HEK293 (cell line): ENCODE measurements around the gene INPP4B.

ENCODE experiments used
- CTCF ChIA-PET: fragments of 350-600 bp; formaldehyde crosslinking; extraction: SDS; loops from one replicate; lab custom pipeline; 2021; ENCODE audit warnings: antibody characterized with exemption; lab: Yijun Ruan, JAX
- POLR2A ChIA-PET: fragments of 300-600 bp; formaldehyde crosslinking; extraction: SDS; loops from one replicate; lab custom pipeline; 2020; ENCODE audit warnings: antibody characterized with exemption, inconsistent platforms; lab: Yijun Ruan, JAX
- H3K27ac ChIP-seq: fragments of 200-500 bp; sonication (Bioruptor generic); 2 replicates; pipeline ENCODE4 v1.5.1; 2014; ENCODE audit warnings: low read depth, low read length, control low read depth, inconsistent platforms; ENCODE audit errors: extremely low read depth
- H3K36me3 ChIP-seq, 2 experiments: fragments of 200-500 bp in 1 of 2; sonication (Bioruptor generic) in 1 of 2; 1 replicate in 1 of 2; 2 replicates in 1 of 2; pipeline ENCODE4 v1.5.1; 2014 to 2017; ENCODE audit warnings: inconsistent platforms in 2 of 2, low read length in 2 of 2; ENCODE audit not compliant: control insufficient read depth in 2 of 2, insufficient read depth in 1 of 2
- H3K4me1 ChIP-seq: fragments of 200-500 bp; sonication (Bioruptor generic); 2 replicates; pipeline ENCODE4 v1.5.1; 2014; ENCODE audit warnings: mild to moderate bottlenecking, low read length, inconsistent platforms; ENCODE audit not compliant: control insufficient read depth, insufficient read depth
- H3K4me3 ChIP-seq: 2 replicates; pipeline ENCODE4 v1.5.1; 2011; ENCODE audit warnings: low read depth, mild to moderate bottlenecking, control low read depth, low read length, moderate library complexity
- H3K9me3 ChIP-seq: fragments of 200-500 bp; sonication (Bioruptor generic); 2 replicates; pipeline ENCODE4 v1.5.1; 2014; ENCODE audit warnings: low read depth, low read length, inconsistent platforms; ENCODE audit not compliant: control insufficient read depth, insufficient read depth
- MEIS1 ChIP-seq: sonication (generic); formaldehyde crosslinking; IDR thresholded peaks from 2 replicates; pipeline ENCODE4 v1.8.1; 2022; ENCODE audit warnings: missing genetic modification reagents, mild to moderate bottlenecking, borderline replicate concordance
- MZF1 ChIP-seq: fragments of 450-650 bp; formaldehyde crosslinking; IDR thresholded peaks from 2 replicates; pipeline ENCODE4 v1.5.1; 2017; ENCODE audit warnings: missing biosample characterization, missing genetic modification characterization, borderline replicate concordance
- OVOL3 ChIP-seq: fragments of 450-650 bp; formaldehyde crosslinking; IDR thresholded peaks from 2 replicates; pipeline ENCODE4 v1.5.1; 2016; ENCODE audit warnings: missing biosample characterization, missing genetic modification characterization
- YY1 ChIP-seq: fragments of 450-650 bp; formaldehyde crosslinking; IDR thresholded peaks from 2 replicates; pipeline ENCODE4 v1.5.1; 2018; ENCODE audit warnings: missing biosample characterization, missing genetic modification characterization
- ZFP3 ChIP-seq: fragments of 450-650 bp; formaldehyde crosslinking; IDR thresholded peaks from 2 replicates; pipeline ENCODE4 v1.5.1; 2016; ENCODE audit warnings: low read depth, missing biosample characterization, missing genetic modification characterization
- ZFP37 ChIP-seq: fragments of 450-650 bp; formaldehyde crosslinking; IDR thresholded peaks from 2 replicates; pipeline ENCODE4 v1.5.1; 2016; ENCODE audit warnings: missing biosample characterization, missing genetic modification characterization
- ZNF169 ChIP-seq: fragments of 450-650 bp; formaldehyde crosslinking; IDR thresholded peaks from 2 replicates; pipeline ENCODE4 v1.5.1; 2016; ENCODE audit warnings: missing biosample characterization, missing genetic modification characterization
- ZNF184 ChIP-seq: fragments of 450-650 bp; IDR thresholded peaks from 2 replicates; pipeline ENCODE4 v1.5.1; 2018; ENCODE audit warnings: missing biosample characterization, mild to moderate bottlenecking, missing genetic modification characterization
- ZNF292 ChIP-seq: fragments of 450-650 bp; formaldehyde crosslinking; IDR thresholded peaks from 2 replicates; pipeline ENCODE4 v1.5.1; 2016; ENCODE audit warnings: low read depth, missing biosample characterization, missing genetic modification characterization, borderline replicate concordance
- ZNF350 ChIP-seq: fragments of 450-650 bp; formaldehyde crosslinking; IDR thresholded peaks from 2 replicates; pipeline ENCODE4 v1.5.0; 2017; ENCODE audit warnings: missing biosample characterization, mild to moderate bottlenecking, missing genetic modification characterization
- ZNF366 ChIP-seq: fragments of 450-650 bp; formaldehyde crosslinking; conservative IDR thresholded peaks from 2 replicates; pipeline ENCODE4 v1.5.1; 2016; ENCODE audit warnings: missing biosample characterization, missing genetic modification characterization
- ZNF548 ChIP-seq: fragments of 450-650 bp; formaldehyde crosslinking; IDR thresholded peaks from 2 replicates; pipeline ENCODE4 v1.5.1; 2016; ENCODE audit warnings: missing biosample characterization, missing genetic modification characterization
- ZNF561 ChIP-seq: fragments of 450-650 bp; IDR thresholded peaks from 2 replicates; pipeline ENCODE4 v1.5.1; 2018; ENCODE audit warnings: missing biosample characterization, missing genetic modification characterization, borderline replicate concordance
- ZNF585B ChIP-seq: fragments of 450-650 bp; formaldehyde crosslinking; IDR thresholded peaks from 2 replicates; pipeline ENCODE4 v1.5.1; 2016; ENCODE audit warnings: missing biosample characterization, missing genetic modification characterization
- ZNF626 ChIP-seq: fragments of 450-650 bp; sonication (Bioruptor Pico); formaldehyde crosslinking; IDR thresholded peaks from 2 replicates; pipeline ENCODE4 v1.5.1; 2018; ENCODE audit warnings: missing biosample characterization, missing genetic modification characterization, inconsistent platforms
- ZNF645 ChIP-seq: fragments of 450-650 bp; formaldehyde crosslinking; IDR thresholded peaks from 2 replicates; pipeline ENCODE4; 2016; ENCODE audit warnings: missing biosample characterization, missing genetic modification characterization
- ZNF701 ChIP-seq: fragments of 450-650 bp; formaldehyde crosslinking; IDR thresholded peaks from 2 replicates; pipeline ENCODE4 v1.5.1; 2016; ENCODE audit warnings: missing biosample characterization, missing genetic modification characterization
- ZNF747 ChIP-seq: fragments of 450-650 bp; formaldehyde crosslinking; IDR thresholded peaks from 2 replicates; pipeline ENCODE4 v1.5.1; 2016; ENCODE audit warnings: missing biosample characterization, missing genetic modification characterization
- ZNF785 ChIP-seq: fragments of 450-650 bp; formaldehyde crosslinking; IDR thresholded peaks from 2 replicates; pipeline ENCODE4 v1.5.1; 2016; ENCODE audit warnings: missing biosample characterization, missing genetic modification characterization
- ZNF843 ChIP-seq: fragments of 450-650 bp; formaldehyde crosslinking; IDR thresholded peaks from 2 replicates; pipeline ENCODE4 v1.5.1; 2016; ENCODE audit warnings: missing biosample characterization, missing genetic modification characterization
- ZSCAN16 ChIP-seq: fragments of 450-650 bp; formaldehyde crosslinking; IDR thresholded peaks from 2 replicates; pipeline ENCODE4 v1.5.1; 2016; ENCODE audit warnings: missing biosample characterization, missing genetic modification characterization
- ZSCAN30 ChIP-seq: fragments of 450-650 bp; IDR thresholded peaks from 2 replicates; pipeline ENCODE4 v1.5.1; 2018; ENCODE audit warnings: missing biosample characterization, mild to moderate bottlenecking, missing genetic modification characterization, moderate library complexity

Gene INPP4B

GRCh38 chr4:142703694-142704309, 142.3 kb downstream of the INPP4B start:
- CTCF ChIA-PET, result no interaction called here
- no peak overlapping the region for H3K27ac ChIP-seq

GRCh38 chr4:142701017-142701416, 145.1 kb downstream of the INPP4B start:
- ChIA-PET POLR2A (no interaction called here), CTCF (no interaction called here)
- H3K9me3 ChIP-seq, result no peaks in the 10 kb centered on the region
- TF ChIP-seq ZNF626 (no peak), ZSCAN16 (tag by site-specific recombination) (no peak), ZNF169 (tag by site-specific recombination) (no peak)
- TF ChIP-seq, all 188 proteins: peak for 0
- H3K4me1 ChIP-seq, result peaks cover 6% of the 10 kb centered on the region; the same call in 1 of the 2 replicates
- no peak overlapping the region for H3K4me3 ChIP-seq
- H3K27ac ChIP-seq, result no peak overlapping the region
- no peaks in the 10 kb centered on the region for H3K36me3 ChIP-seq

More at GRCh38 chr4:142703694-142704309, 142.3 kb downstream of the INPP4B start:
- Histone ChIP-seq H3K36me3 (no peaks in the 10 kb centered on the region), H3K4me1 (no peaks in the 10 kb centered on the region), H3K4me3 (no peak overlapping the region), H3K9me3 (no peaks in the 10 kb centered on the region)
- POLR2A ChIA-PET, result no interaction called here
- 0 out of 2 replicates have a peak, but pooled peaks have one; percentile 11 for TF ChIP-seq ZNF585B
- no peak for TF ChIP-seq ZNF701

DNA sequence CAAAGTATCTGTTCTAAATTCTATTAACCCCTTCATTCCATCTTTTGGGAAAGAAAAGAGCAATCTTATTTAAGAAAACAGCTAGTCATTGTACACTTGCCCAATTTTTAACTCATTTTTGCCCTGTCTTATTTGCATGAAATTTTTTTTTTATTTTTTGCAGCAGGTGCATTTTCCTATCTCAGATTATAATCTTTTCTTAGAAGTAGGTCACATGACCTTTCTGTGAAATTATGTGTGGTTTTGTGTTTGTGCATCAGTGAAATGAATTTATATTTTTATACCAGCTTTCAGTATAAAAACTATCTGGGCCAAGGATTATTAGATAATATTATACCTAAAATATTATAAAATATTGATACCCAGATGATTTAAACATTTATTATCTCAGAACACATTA, 145.6 kb downstream of the INPP4B start:
- no peak for TF ChIP-seq ZNF366 (tag by site-specific recombination)
- TF ChIP-seq ZNF184, result no peak
- TF ChIP-seq ZNF292 (tag by site-specific recombination), result no peak
- no peak for TF ChIP-seq ZNF843 (tag by site-specific recombination)
- TF ChIP-seq ZSCAN30 (tag by site-specific recombination), result no peak
- TF ChIP-seq OVOL3 (tag by site-specific recombination), result no peak
- no peak for TF ChIP-seq YY1 (tag by site-specific recombination)
- TF ChIP-seq MEIS1, result no peak
- no peak for TF ChIP-seq ZNF548 (tag by site-specific recombination)
- no peak for TF ChIP-seq ZNF747 (tag by site-specific recombination)
- TF ChIP-seq ZFP37 (tag by site-specific recombination), result no peak
- TF ChIP-seq ZNF785 (tag by site-specific recombination), result no peak
- TF ChIP-seq ZNF645 (tag by site-specific recombination), result no peak
- no peak for TF ChIP-seq ZNF561
- TF ChIP-seq MZF1, result no peak
- no peak for TF ChIP-seq ZFP3 (tag by site-specific recombination)
- TF ChIP-seq ZNF350, result no peak
- Histone ChIP-seq H3K4me3 (no peak overlapping the region), H3K4me1 (peaks cover 9% of the 10 kb centered on the region; the same call in 1 of the 2 replicates), H3K27ac (no peak overlapping the region), H3K36me3 (no peaks in the 10 kb centered on the region), H3K9me3 (no peaks in the 10 kb centered on the region)
- ChIA-PET POLR2A (no interaction called here), CTCF (no interaction called here)
